ENCODE data around the gene BTBD2. TPM values are rescaled to one million over a fixed set of nuclear protein-coding genes. Genes with fewer than 3 reads are reported as not detected.

The BTBD2 gene
- total and polyA plus RNA-seq, 2 of the 13 experiments (the other 11 are each of a cell fraction or from before 2014, with no cell fraction given), result 28.1 to 45.3 TPM

DNA sequence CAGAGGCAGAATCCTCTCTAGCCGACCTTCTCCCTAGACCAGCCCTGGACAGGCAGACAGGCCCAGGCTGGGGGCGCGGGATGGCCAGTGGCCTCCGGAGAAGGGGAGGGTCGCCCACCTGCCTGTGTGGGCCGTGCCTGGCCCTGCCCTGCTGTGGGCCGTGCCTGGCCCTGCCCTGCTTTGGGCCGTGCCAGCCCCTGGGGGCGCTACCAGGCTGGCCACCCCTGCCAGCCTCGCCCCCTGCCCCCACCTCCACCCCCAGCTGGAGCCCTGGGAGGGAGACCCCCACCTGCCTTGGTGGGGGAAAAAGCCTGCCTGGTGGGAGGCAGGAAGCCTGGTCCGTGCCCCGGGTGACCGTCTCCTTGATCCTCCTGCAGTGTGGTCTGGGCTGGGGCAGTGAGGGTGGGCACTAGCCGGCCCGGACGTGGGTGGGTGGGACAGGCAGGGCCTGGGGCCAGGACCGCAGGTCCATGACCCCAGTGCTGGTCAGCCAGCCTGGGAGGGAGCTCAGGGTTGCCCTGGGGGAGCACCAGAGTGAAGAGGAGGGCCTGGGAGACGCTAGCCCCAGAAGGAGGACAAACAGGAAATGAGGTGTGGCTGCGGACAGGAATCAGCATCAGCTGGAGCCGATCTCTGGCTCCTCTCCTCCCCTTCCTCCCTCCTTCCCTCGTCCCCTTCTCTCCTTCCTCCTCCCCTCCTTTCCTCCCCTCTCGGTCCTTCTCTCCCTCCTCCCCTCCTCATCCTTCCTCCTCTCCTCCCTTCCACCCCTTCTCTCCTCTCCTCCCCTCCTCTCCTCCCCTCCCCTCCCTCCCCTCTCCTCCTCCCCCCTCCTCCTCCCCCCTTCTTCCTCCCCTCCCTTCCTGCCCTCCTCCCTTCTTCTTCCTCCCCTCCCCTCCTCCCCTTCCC, 40.7 kb upstream of the BTBD2 start:
- Histone ChIP-seq H3K27ac (ENCODE audit: extremely low read length, insufficient read depth, low read length) (peak overlapping the region; percentile 51), H3K9me3 (ENCODE audit: low read length) (no peaks in the 10 kb centered on the region), H3K36me3 (replicated peaks in 1 of 2; ENCODE audit: control insufficient read depth in 1 of 2, insufficient read depth in 2 of 2, low read length in 2 of 2) (no peaks in the 10 kb centered on the region), H3K4me1 (ENCODE audit: insufficient read depth, low read length) (peaks cover 89% of the 10 kb centered on the region), H3K4me3 (replicated peaks in 1 of 3; ENCODE audit: insufficient read depth in 1 of 3, low read depth in 2 of 3, low read length in 3 of 3) (peak overlapping the region; percentile 57 to 70 (median 61)), H3K4me2 (ENCODE audit: low read depth, low read length) (peak overlapping the region; percentile 73), H3K27me3 (ENCODE audit: control insufficient read depth in 1 of 2, insufficient read depth in 2 of 2, low read length in 2 of 2) (no peaks in the 10 kb centered on the region; a peak in 1 of 5 replicates), H3K9ac (ENCODE audit: insufficient read depth, low read depth, low read length) (peak overlapping the region; percentile 71), H3K79me2 (ENCODE audit: insufficient read depth, low read length) (no peaks in the 10 kb centered on the region), H2AFZ (ENCODE audit: low read length) (no peak overlapping the region), H4K20me1 (ENCODE audit: insufficient read depth, low read length) (no peaks in the 10 kb centered on the region)
- FAIRE-seq (peak; percentile 18), ATAC-seq (no peak), DNase-seq (ENCODE audit: low spot score) (no peak)
- ChIA-PET POLR2A (interaction anchor here (1.1 to 1.5 kb wide), 2 partner anchors 9 to 11 kb away, joined by 3 to 5 read pairs; no protein-coding TSS in a partner anchor), CTCF (ENCODE audit: low intra/inter-chr PET ratio, low total read pairs) (no interaction called here)
- BruUV-seq (replicated peaks), result no TSS peak
- in situ Hi-C loops (cut with HindIII; ENCODE audit: extremely low pct_ligation_motif_present, low pct_unique_long_range_greater_than_20kb), result no loop called here
- WGBS (ENCODE audit: low lambda C conversion rate), result under 1% methylated on average over 7 of the region's 22 CpGs
- intact Hi-C loops (cut with micrococcal nuclease; ENCODE audit: unreplicated experiment), result no loop called here
- TF ChIP-seq, protein P1, sequence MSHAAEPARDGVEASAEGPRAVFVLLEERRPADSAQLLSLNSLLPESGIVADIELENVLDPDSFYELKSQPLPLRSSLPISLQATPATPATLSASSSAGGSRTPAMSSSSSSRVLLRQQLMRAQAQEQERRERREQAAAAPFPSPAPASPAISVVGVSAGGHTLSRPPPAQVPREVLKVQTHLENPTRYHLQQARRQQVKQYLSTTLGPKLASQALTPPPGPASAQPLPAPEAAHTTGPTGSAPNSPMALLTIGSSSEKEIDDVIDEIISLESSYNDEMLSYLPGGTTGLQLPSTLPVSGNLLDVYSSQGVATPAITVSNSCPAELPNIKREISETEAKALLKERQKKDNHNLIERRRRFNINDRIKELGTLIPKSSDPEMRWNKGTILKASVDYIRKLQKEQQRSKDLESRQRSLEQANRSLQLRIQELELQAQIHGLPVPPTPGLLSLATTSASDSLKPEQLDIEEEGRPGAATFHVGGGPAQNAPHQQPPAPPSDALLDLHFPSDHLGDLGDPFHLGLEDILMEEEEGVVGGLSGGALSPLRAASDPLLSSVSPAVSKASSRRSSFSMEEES (CRISPR knock-in tag; IDR thresholded peaks at IDR 0.05), result no peak
- TF ChIP-seq, protein P2, sequence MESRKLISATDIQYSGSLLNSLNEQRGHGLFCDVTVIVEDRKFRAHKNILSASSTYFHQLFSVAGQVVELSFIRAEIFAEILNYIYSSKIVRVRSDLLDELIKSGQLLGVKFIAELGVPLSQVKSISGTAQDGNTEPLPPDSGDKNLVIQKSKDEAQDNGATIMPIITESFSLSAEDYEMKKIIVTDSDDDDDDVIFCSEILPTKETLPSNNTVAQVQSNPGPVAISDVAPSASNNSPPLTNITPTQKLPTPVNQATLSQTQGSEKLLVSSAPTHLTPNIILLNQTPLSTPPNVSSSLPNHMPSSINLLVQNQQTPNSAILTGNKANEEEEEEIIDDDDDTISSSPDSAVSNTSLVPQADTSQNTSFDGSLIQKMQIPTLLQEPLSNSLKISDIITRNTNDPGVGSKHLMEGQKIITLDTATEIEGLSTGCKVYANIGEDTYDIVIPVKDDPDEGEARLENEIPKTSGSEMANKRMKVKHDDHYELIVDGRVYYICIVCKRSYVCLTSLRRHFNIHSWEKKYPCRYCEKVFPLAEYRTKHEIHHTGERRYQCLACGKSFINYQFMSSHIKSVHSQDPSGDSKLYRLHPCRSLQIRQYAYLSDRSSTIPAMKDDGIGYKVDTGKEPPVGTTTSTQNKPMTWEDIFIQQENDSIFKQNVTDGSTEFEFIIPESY (CRISPR knock-in tag; IDR thresholded peaks at IDR 0.05), result no peak
- TF ChIP-seq ZNF792 (CRISPR knock-in tag; IDR thresholded peaks at IDR 0.05) (peak; percentile 27; the same call in 1 of the 2 replicates), ZNF878 (CRISPR knock-in tag; IDR thresholded peaks at IDR 0.05) (no peak), TAF1 (CRISPR knock-in tag; IDR thresholded peaks at IDR 0.05) (peak; percentile 57; the same call in 1 of the 2 replicates), ZNF788 (CRISPR knock-in tag; IDR thresholded peaks at IDR 0.05; ENCODE audit: borderline replicate concordance) (peak; percentile 52; the same call in 1 of the 2 replicates), U2AF2 (IDR thresholded peaks at IDR 0.05; ENCODE audit: low read depth, low read length) (no peak), ETV5 (CRISPR knock-in tag; IDR thresholded peaks at IDR 0.05; ENCODE audit: borderline replicate concordance) (peak; percentile 76; the same call in 1 of the 2 replicates), FOSL1 (CRISPR knock-in tag; IDR thresholded peaks at IDR 0.05; ENCODE audit: borderline replicate concordance) (no peak), ZFX (CRISPR knock-in tag; IDR thresholded peaks at IDR 0.05; ENCODE audit: low read depth) (peak; percentile 67), ELF1 (CRISPR knock-in tag; IDR thresholded peaks at IDR 0.05) (peak; percentile 29; the same call in 1 of the 2 replicates), ZNF263 (CRISPR knock-in tag; IDR thresholded peaks at IDR 0.05) (peak; percentile 100), NCOR1 (IDR thresholded peaks at IDR 0.05; ENCODE audit: borderline replicate concordance, low read length) (no peak), POLR2AphosphoS5 (IDR thresholded peaks at IDR 0.05; ENCODE audit: low read depth, low read length) (peak; percentile 55; the same call in 1 of the 2 replicates), ZNF629 (CRISPR knock-in tag; conservative IDR thresholded peaks at IDR 0.05) (no peak), ZNF264 (CRISPR knock-in tag; IDR thresholded peaks at IDR 0.05) (no peak), ZSCAN20 (CRISPR knock-in tag; IDR thresholded peaks at IDR 0.05; ENCODE audit: borderline replicate concordance) (no peak), ELF3 (CRISPR knock-in tag; IDR thresholded peaks at IDR 0.05) (peak; percentile 70; the same call in 1 of the 2 replicates), PITX1 (CRISPR knock-in tag; IDR thresholded peaks at IDR 0.05) (0 out of 2 replicates have a peak, but pooled peaks have one; percentile 48)
- TF ChIP-seq, protein P3, sequence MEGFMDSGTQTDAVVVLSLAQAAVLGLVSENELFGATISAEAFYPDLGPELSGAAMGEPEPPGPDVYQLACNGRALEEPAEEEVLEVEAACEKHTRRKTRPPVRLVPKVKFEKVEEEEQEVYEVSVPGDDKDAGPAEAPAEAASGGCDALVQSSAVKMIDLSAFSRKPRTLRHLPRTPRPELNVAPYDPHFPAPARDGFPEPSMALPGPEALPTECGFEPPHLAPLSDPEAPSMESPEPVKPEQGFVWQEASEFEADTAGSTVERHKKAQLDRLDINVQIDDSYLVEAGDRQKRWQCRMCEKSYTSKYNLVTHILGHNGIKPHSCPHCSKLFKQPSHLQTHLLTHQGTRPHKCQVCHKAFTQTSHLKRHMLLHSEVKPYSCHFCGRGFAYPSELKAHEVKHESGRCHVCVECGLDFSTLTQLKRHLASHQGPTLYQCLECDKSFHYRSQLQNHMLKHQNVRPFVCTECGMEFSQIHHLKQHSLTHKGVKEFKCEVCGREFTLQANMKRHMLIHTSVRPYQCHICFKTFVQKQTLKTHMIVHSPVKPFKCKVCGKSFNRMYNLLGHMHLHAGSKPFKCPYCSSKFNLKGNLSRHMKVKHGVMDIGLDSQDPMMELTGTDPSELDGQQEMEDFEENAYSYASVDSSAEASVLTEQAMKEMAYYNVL (CRISPR knock-in tag; IDR thresholded peaks at IDR 0.05; ENCODE audit: borderline replicate concordance), result peak; percentile 83

Data from HepG2 (cell line).